Fibroblast of lung (primary cell): ENCODE results near the gene WWP2.
"Not testable (repeated sequence)": the region's sequence is repeated elsewhere in the genome, so short reads cannot be mapped to it uniquely, and the experiment has no call there.

Experiments
- EZH2 ChIP-seq: IDR thresholded peaks from 2 replicates; pipeline ENCODE4 v1.5.1; 2012; ENCODE audit warnings: low read length, control low read depth, mild to moderate bottlenecking; ENCODE audit errors: missing control alignments
- TF ChIP-seq, protein P1 (sequence below), 2 donors: IDR thresholded peaks in 1 of 2; conservative IDR thresholded peaks in 1 of 2; 1 replicate in 1 of 2; 2 replicates in 1 of 2; pipeline ENCODE4 v1.5.1; 2011 to 2012; ENCODE audit warnings: low read length in 2 of 2, control low read depth in 1 of 2, inconsistent platforms in 1 of 2, low read depth in 1 of 2, mild to moderate bottlenecking in 1 of 2

DNA sequence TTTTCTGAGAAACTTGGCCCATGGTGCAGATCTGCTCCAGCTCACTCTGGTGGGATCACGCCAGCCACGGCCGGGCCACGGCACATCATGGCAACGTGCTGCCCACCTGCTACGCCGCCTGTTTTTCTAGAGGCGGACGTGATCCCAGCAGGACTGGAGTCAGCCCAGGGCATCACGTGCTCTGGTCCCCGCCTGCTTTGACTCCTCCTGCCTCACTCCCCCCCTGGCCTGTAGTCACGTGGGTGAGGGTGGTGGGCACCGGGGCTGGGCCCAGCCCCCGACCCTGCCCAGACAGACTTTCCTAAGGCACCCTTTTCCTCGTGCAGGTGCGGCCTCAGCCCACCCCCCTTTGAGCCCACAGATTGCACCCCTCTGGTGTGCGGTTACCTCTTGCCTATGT lies 188.3 kb downstream of the WWP2 start:
- TF ChIP-seq, protein P1, sequence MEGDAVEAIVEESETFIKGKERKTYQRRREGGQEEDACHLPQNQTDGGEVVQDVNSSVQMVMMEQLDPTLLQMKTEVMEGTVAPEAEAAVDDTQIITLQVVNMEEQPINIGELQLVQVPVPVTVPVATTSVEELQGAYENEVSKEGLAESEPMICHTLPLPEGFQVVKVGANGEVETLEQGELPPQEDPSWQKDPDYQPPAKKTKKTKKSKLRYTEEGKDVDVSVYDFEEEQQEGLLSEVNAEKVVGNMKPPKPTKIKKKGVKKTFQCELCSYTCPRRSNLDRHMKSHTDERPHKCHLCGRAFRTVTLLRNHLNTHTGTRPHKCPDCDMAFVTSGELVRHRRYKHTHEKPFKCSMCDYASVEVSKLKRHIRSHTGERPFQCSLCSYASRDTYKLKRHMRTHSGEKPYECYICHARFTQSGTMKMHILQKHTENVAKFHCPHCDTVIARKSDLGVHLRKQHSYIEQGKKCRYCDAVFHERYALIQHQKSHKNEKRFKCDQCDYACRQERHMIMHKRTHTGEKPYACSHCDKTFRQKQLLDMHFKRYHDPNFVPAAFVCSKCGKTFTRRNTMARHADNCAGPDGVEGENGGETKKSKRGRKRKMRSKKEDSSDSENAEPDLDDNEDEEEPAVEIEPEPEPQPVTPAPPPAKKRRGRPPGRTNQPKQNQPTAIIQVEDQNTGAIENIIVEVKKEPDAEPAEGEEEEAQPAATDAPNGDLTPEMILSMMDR (conservative IDR thresholded peaks at IDR 0.05 in 1 of 2, IDR thresholded peaks at IDR 0.05 in 1 of 2; ENCODE audit: low read depth in 1 of 2, low read length in 2 of 2) = not testable (repeated sequence)
- not testable (repeated sequence) for TF ChIP-seq EZH2
